Measurements from ENCODE around the gene MAML3.

Gene MAML3

DNA sequence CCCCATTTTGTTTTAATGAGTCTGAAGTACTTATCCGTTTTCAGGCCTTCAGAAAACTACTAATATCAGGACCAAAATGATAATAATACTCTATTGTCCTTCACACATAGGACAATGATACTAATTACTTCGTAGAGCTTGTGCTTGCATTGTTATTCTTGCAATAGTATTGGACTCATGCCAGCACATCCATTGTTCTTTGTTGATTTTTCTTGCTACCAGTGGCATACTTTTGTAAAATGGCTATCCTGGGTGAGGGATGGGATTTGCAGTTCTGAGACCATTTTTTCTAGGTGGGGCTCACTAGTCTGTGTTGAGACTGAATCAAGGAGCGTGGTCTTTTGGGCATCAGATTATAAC lies 195.3 kb downstream of the MAML3 start:
- no peak overlapping the region for H3K27ac ChIP-seq (replicated peaks)
- H3K4me3 ChIP-seq (replicated peaks; ENCODE audit: insufficient read depth, low read length), result no peak overlapping the region
- no peaks in the 10 kb centered on the region for H3K27me3 ChIP-seq (ENCODE audit: insufficient read depth, poor library complexity, severe bottlenecking)
- no peak for DNase-seq (ENCODE audit: low read depth in 1 of 2, low spot score in 1 of 2)
- no peak for TF ChIP-seq GABPA (IDR thresholded peaks at IDR 0.05; ENCODE audit: low read depth)
- TF ChIP-seq POLR2AphosphoS5 (IDR thresholded peaks at IDR 0.05; ENCODE audit: low read depth), result no peak
- TF ChIP-seq SPI1 (IDR thresholded peaks at IDR 0.05; ENCODE audit: borderline replicate concordance, low read depth), result no peak
- TF ChIP-seq, protein P1, sequence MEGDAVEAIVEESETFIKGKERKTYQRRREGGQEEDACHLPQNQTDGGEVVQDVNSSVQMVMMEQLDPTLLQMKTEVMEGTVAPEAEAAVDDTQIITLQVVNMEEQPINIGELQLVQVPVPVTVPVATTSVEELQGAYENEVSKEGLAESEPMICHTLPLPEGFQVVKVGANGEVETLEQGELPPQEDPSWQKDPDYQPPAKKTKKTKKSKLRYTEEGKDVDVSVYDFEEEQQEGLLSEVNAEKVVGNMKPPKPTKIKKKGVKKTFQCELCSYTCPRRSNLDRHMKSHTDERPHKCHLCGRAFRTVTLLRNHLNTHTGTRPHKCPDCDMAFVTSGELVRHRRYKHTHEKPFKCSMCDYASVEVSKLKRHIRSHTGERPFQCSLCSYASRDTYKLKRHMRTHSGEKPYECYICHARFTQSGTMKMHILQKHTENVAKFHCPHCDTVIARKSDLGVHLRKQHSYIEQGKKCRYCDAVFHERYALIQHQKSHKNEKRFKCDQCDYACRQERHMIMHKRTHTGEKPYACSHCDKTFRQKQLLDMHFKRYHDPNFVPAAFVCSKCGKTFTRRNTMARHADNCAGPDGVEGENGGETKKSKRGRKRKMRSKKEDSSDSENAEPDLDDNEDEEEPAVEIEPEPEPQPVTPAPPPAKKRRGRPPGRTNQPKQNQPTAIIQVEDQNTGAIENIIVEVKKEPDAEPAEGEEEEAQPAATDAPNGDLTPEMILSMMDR (IDR thresholded peaks at IDR 0.05; ENCODE audit: insufficient read depth, low read length), result no peak
- TF ChIP-seq, protein P2, sequence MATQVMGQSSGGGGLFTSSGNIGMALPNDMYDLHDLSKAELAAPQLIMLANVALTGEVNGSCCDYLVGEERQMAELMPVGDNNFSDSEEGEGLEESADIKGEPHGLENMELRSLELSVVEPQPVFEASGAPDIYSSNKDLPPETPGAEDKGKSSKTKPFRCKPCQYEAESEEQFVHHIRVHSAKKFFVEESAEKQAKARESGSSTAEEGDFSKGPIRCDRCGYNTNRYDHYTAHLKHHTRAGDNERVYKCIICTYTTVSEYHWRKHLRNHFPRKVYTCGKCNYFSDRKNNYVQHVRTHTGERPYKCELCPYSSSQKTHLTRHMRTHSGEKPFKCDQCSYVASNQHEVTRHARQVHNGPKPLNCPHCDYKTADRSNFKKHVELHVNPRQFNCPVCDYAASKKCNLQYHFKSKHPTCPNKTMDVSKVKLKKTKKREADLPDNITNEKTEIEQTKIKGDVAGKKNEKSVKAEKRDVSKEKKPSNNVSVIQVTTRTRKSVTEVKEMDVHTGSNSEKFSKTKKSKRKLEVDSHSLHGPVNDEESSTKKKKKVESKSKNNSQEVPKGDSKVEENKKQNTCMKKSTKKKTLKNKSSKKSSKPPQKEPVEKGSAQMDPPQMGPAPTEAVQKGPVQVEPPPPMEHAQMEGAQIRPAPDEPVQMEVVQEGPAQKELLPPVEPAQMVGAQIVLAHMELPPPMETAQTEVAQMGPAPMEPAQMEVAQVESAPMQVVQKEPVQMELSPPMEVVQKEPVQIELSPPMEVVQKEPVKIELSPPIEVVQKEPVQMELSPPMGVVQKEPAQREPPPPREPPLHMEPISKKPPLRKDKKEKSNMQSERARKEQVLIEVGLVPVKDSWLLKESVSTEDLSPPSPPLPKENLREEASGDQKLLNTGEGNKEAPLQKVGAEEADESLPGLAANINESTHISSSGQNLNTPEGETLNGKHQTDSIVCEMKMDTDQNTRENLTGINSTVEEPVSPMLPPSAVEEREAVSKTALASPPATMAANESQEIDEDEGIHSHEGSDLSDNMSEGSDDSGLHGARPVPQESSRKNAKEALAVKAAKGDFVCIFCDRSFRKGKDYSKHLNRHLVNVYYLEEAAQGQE (IDR thresholded peaks at IDR 0.05; ENCODE audit: insufficient replicate concordance, low read depth), result no peak

DNA sequence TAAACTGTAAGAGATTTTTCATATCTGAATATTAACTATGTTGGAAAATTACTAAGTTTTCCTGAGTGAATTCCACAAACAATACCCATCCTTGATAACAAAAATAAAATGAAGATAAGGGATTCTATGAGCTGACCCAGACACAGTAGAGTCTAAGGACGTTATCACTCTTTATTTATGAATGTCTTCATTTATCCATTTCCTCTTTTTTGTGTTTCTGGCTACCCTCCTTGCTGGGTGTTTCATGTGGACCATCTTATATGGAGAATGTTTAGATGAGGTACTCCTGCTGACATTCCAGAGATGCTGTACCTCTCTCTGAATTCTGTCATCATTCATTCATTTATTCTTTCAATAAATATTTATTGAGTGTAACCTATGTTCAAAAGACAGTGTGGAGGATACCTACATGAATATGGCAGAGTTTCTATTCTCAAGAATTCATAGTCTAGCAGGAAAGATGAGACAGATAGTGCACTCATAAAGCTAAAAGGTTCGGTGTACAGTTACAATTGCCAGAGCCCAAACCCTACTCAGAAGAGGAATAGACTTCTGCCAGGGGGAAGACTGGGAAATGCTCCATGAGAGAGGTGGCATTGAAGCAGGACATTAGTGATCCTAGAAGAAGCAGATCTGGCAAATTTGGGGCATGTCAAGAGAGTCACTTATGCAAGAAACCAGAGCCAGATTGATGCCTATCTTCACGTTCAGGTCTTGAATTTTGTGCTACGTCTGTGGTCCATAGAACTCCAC lies 195.8 kb downstream of the MAML3 start:
- Histone ChIP-seq H3K27me3 (ENCODE audit: insufficient read depth, poor library complexity, severe bottlenecking) (no peaks in the 10 kb centered on the region), H3K4me3 (replicated peaks; ENCODE audit: insufficient read depth, low read length) (no peak overlapping the region), H3K27ac (replicated peaks) (no peak overlapping the region)
- peak; percentile 66 for TF ChIP-seq SPI1 (IDR thresholded peaks at IDR 0.05; ENCODE audit: borderline replicate concordance, low read depth)
- TF ChIP-seq, protein P1 (IDR thresholded peaks at IDR 0.05; ENCODE audit: insufficient read depth, low read length), result no peak
- DNase-seq (ENCODE audit: low read depth in 1 of 2, low spot score in 1 of 2), result no peak

- H3K27me3 ChIP-seq (ENCODE audit: insufficient read depth, poor library complexity, severe bottlenecking), result no peaks in the 10 kb centered on the region
- DNase-seq (ENCODE audit: low read depth in 1 of 2, low spot score in 1 of 2), result no peak
- no peak for TF ChIP-seq POLR2AphosphoS5 (IDR thresholded peaks at IDR 0.05; ENCODE audit: low read depth)
- TF ChIP-seq GABPA (IDR thresholded peaks at IDR 0.05; ENCODE audit: low read depth), result no peak
- TF ChIP-seq, protein P2 (IDR thresholded peaks at IDR 0.05; ENCODE audit: insufficient replicate concordance, low read depth), result no peak
- TF ChIP-seq, protein P1 (IDR thresholded peaks at IDR 0.05; ENCODE audit: insufficient read depth, low read length), result no peak
- H3K4me3 ChIP-seq (replicated peaks; ENCODE audit: insufficient read depth, low read length), result no peak overlapping the region
- no peak overlapping the region for H3K27ac ChIP-seq (replicated peaks)
Measured at GRCh38 chr4:139957065-139957464, 196.9 kb downstream of the MAML3 start.

- no peak overlapping the region for H3K27ac ChIP-seq (replicated peaks)
- TF ChIP-seq POLR2AphosphoS5 (IDR thresholded peaks at IDR 0.05; ENCODE audit: low read depth), result no peak
- no peak for TF ChIP-seq GABPA (IDR thresholded peaks at IDR 0.05; ENCODE audit: low read depth)
- TF ChIP-seq, protein P2 (IDR thresholded peaks at IDR 0.05; ENCODE audit: insufficient replicate concordance, low read depth), result no peak
- TF ChIP-seq, protein P1 (IDR thresholded peaks at IDR 0.05; ENCODE audit: insufficient read depth, low read length), result no peak
- TF ChIP-seq SPI1 (IDR thresholded peaks at IDR 0.05; ENCODE audit: borderline replicate concordance, low read depth), result no peak
- DNase-seq (ENCODE audit: low read depth in 1 of 2, low spot score in 1 of 2), result no peak
- H3K4me3 ChIP-seq (replicated peaks; ENCODE audit: insufficient read depth, low read length), result no peak overlapping the region
- no peaks in the 10 kb centered on the region for H3K27me3 ChIP-seq (ENCODE audit: insufficient read depth, poor library complexity, severe bottlenecking)
Measured at GRCh38 chr4:139956507-139957017, 197.4 kb downstream of the MAML3 start.

Measured in HL-60 (cell line).